ENCODE measurements around the gene IL16.
"Not testable (repeated sequence)": the region's sequence is repeated elsewhere in the genome, so short reads cannot be mapped to it uniquely, and the experiment has no call there.

Gene IL16

GRCh38 chr15:81195339-81195864 lies 1.3 kb upstream of the IL16 start:
- intact Hi-C loops (cut with DNase I), result no loop called here
- DNase-seq, result peak in 19 of 42 donors; percentile 11 to 61 (median 32)

GRCh38 chr15:81197255-81197630 lies 564 bp downstream of the IL16 start:
- intact Hi-C loops (cut with DNase I), result no loop called here
- no peak for DNase-seq

- intact Hi-C loops (cut with DNase I), result no loop called here
- DNase-seq, result no peak
Observed at GRCh38 chr15:81197688-81198281, 1.1 kb downstream of the IL16 start.

- no peak for DNase-seq
- intact Hi-C loops (cut with DNase I), result no loop called here
Observed at GRCh38 chr15:81199031-81199779, 2.5 kb downstream of the IL16 start.

GRCh38 chr15:81206018-81206417 lies 9.3 kb downstream of the IL16 start:
- no peak for DNase-seq
- intact Hi-C loops (cut with DNase I), result no loop called here

GRCh38 chr15:81207987-81208386 lies 11.3 kb downstream of the IL16 start:
- DNase-seq; intact Hi-C loops (cut with DNase I): not testable (repeated sequence)

- intact Hi-C loops (cut with DNase I), result no loop called here
- DNase-seq, result no peak
Observed at GRCh38 chr15:81209635-81210034, 13.0 kb downstream of the IL16 start.

GRCh38 chr15:81211376-81211775 lies 14.7 kb downstream of the IL16 start:
- intact Hi-C loops (cut with DNase I), result no loop called here
- DNase-seq, result no peak

GRCh38 chr15:81213982-81214381 lies 17.3 kb downstream of the IL16 start:
- DNase-seq, result no peak
- intact Hi-C loops (cut with DNase I), result no loop called here

- no peak for DNase-seq
- intact Hi-C loops (cut with DNase I), result no loop called here
Observed at GRCh38 chr15:81215531-81215930, 18.9 kb downstream of the IL16 start.

GRCh38 chr15:81215983-81216382 lies 19.3 kb downstream of the IL16 start:
- DNase-seq, result no peak
- intact Hi-C loops (cut with DNase I), result no loop called here

GRCh38 chr15:81216422-81216821 lies 19.7 kb downstream of the IL16 start:
- no peak for DNase-seq
- intact Hi-C loops (cut with DNase I), result no loop called here

- intact Hi-C loops (cut with DNase I), result no loop called here
- no peak for DNase-seq
Observed at GRCh38 chr15:81221449-81221848, 24.8 kb downstream of the IL16 start.

- intact Hi-C loops (cut with DNase I), result no loop called here
- DNase-seq, result no peak
Observed at GRCh38 chr15:81222007-81222406, 25.3 kb downstream of the IL16 start.

GRCh38 chr15:81223346-81223971 lies 26.8 kb downstream of the IL16 start:
- no peak for DNase-seq
- intact Hi-C loops (cut with DNase I), result no loop called here

GRCh38 chr15:81224232-81224631 lies 27.6 kb downstream of the IL16 start:
- intact Hi-C loops (cut with DNase I), result no loop called here
- DNase-seq, result no peak

GRCh38 chr15:81225161-81225671 lies 28.5 kb downstream of the IL16 start:
- intact Hi-C loops (cut with DNase I), result no loop called here
- DNase-seq, result peak in 30 of 42 donors; percentile 3 to 56 (median 20)

GRCh38 chr15:81227716-81228115 lies 31.0 kb downstream of the IL16 start:
- intact Hi-C loops (cut with DNase I), result no loop called here
- no peak for DNase-seq

GRCh38 chr15:81229586-81229985 lies 32.9 kb downstream of the IL16 start:
- DNase-seq, result no peak
- intact Hi-C loops (cut with DNase I), result no loop called here

Data from head of caudate nucleus (tissue), 42 donors.